IPS-18c (cell line): ENCODE results near the gene EYA4.

Experiments used
- H3K4me3 ChIP-seq: 2 replicates; pipeline ENCODE4 v1.7.0; 2013; ENCODE audit warnings: low read depth, mild to moderate bottlenecking, low read length, moderate library complexity; ENCODE audit not compliant: insufficient read depth
- H3K9me3 ChIP-seq: one replicate; pipeline ENCODE4 v1.6.1; 2013; ENCODE audit warnings: mild to moderate bottlenecking, low read length, moderate library complexity; ENCODE audit not compliant: control insufficient read depth, insufficient read depth

EYA4 gene

GRCh38 chr6:133268621-133269020, 27.5 kb downstream of the EYA4 start:
- Histone ChIP-seq H3K4me3 (no peak overlapping the region), H3K9me3 (peaks cover 2% of the 10 kb centered on the region)

- H3K4me3 ChIP-seq, result no peak overlapping the region
- no peaks in the 10 kb centered on the region for H3K9me3 ChIP-seq
Measured at GRCh38 chr6:133274813-133275212, 33.7 kb downstream of the EYA4 start.

- Histone ChIP-seq H3K9me3 (no peaks in the 10 kb centered on the region), H3K4me3 (no peak overlapping the region)
Measured at GRCh38 chr6:133275213-133275612, 34.1 kb downstream of the EYA4 start.

GRCh38 chr6:133277228-133277899, 36.2 kb downstream of the EYA4 start:
- Histone ChIP-seq H3K9me3 (no peaks in the 10 kb centered on the region), H3K4me3 (no peak overlapping the region)

GRCh38 chr6:133277900-133278545, 36.9 kb downstream of the EYA4 start:
- H3K9me3 ChIP-seq, result no peaks in the 10 kb centered on the region
- no peak overlapping the region for H3K4me3 ChIP-seq

GRCh38 chr6:133286765-133287164, 45.6 kb downstream of the EYA4 start:
- H3K9me3 ChIP-seq, result peaks cover 2% of the 10 kb centered on the region
- H3K4me3 ChIP-seq, result no peak overlapping the region

GRCh38 chr6:133288662-133289061, 47.5 kb downstream of the EYA4 start:
- Histone ChIP-seq H3K4me3 (no peak overlapping the region), H3K9me3 (peaks cover 2% of the 10 kb centered on the region)

- peaks cover 1% of the 10 kb centered on the region for H3K9me3 ChIP-seq
- no peak overlapping the region for H3K4me3 ChIP-seq
Measured at GRCh38 chr6:133289733-133290306, 48.7 kb downstream of the EYA4 start.

- Histone ChIP-seq H3K4me3 (no peak overlapping the region), H3K9me3 (no peaks in the 10 kb centered on the region)
Measured at GRCh38 chr6:133290930-133291329, 49.8 kb downstream of the EYA4 start.

GRCh38 chr6:133291671-133292070, 50.5 kb downstream of the EYA4 start:
- no peaks in the 10 kb centered on the region for H3K9me3 ChIP-seq
- H3K4me3 ChIP-seq, result no peak overlapping the region

- Histone ChIP-seq H3K9me3 (no peaks in the 10 kb centered on the region), H3K4me3 (no peak overlapping the region)
Measured at GRCh38 chr6:133297657-133298056, 56.5 kb downstream of the EYA4 start.

GRCh38 chr6:133298335-133298734, 57.2 kb downstream of the EYA4 start:
- Histone ChIP-seq H3K9me3 (no peaks in the 10 kb centered on the region), H3K4me3 (no peak overlapping the region)

- H3K4me3 ChIP-seq, result no peak overlapping the region
- no peaks in the 10 kb centered on the region for H3K9me3 ChIP-seq
Measured at GRCh38 chr6:133298801-133299200, 57.6 kb downstream of the EYA4 start.

GRCh38 chr6:133300896-133301295, 59.7 kb downstream of the EYA4 start:
- H3K4me3 ChIP-seq, result no peak overlapping the region

GRCh38 chr6:133301835-133302234, 60.7 kb downstream of the EYA4 start:
- Histone ChIP-seq H3K9me3 (no peaks in the 10 kb centered on the region), H3K4me3 (no peak overlapping the region)

More at GRCh38 chr6:133300896-133301295, 59.7 kb downstream of the EYA4 start:
- H3K9me3 ChIP-seq, result no peaks in the 10 kb centered on the region

- H3K4me3 ChIP-seq, result no peak overlapping the region
- no peaks in the 10 kb centered on the region for H3K9me3 ChIP-seq
Measured at GRCh38 chr6:133306931-133307330, 65.8 kb downstream of the EYA4 start.

- no peak overlapping the region for H3K4me3 ChIP-seq
Measured at GRCh38 chr6:133309579-133309978, 68.4 kb downstream of the EYA4 start.

GRCh38 chr6:133312006-133312405, 70.8 kb downstream of the EYA4 start:
- Histone ChIP-seq H3K4me3 (no peak overlapping the region), H3K9me3 (no peaks in the 10 kb centered on the region)

More at GRCh38 chr6:133309579-133309978, 68.4 kb downstream of the EYA4 start:
- no peaks in the 10 kb centered on the region for H3K9me3 ChIP-seq
